LNCaP clone FGC (cell line): Measurements from ENCODE around the gene TMSB10.
"Not testable (repeated sequence)": the region's sequence is repeated elsewhere in the genome, so short reads cannot be mapped to it uniquely, and the experiment has no call there.

Experiments
- DNase-seq: peaks from one replicate; pipeline ENCODE4 v3.0.0-alpha.2; 2011; ENCODE audit warnings: low read depth
- H3K4me3 ChIP-seq: 2 replicates; pipeline ENCODE4 v1.5.1; 2011; ENCODE audit warnings: mild to moderate bottlenecking, low read depth, low read length, control low read depth
- CTCF ChIP-seq: IDR thresholded peaks from 2 replicates; pipeline ENCODE4 v1.5.1; 2012; ENCODE audit warnings: mild to moderate bottlenecking; ENCODE audit not compliant: control insufficient read depth, insufficient read depth; ENCODE audit errors: extremely low read depth

The TMSB10 gene

GRCh38 chr2:84939426-84940087 is 34.1 kb downstream of the TMSB10 start:
- H3K4me3 ChIP-seq, result no peak overlapping the region
- no peak for DNase-seq
- no peak for TF ChIP-seq CTCF

DNA sequence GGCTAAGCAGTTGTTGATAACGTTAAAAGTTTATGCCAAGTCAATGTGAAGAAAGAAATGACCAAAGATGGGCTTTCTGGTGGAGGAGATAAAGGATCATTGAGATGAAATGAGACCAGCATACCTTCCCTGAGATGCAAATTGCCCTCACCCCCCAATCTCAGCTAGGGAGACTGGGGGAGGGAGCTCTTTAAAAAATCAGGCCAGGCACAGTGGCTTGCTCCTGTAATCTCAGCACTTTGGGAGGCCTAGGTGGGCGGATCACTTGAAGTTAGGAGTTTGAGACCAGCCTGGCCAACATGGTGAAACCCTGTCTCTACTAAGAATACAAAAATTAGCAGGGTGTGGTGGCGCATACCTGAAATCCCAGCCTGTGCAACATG is 34.6 kb downstream of the TMSB10 start:
- no peak for TF ChIP-seq CTCF
- H3K4me3 ChIP-seq, result no peak overlapping the region
- no peak for DNase-seq

DNA sequence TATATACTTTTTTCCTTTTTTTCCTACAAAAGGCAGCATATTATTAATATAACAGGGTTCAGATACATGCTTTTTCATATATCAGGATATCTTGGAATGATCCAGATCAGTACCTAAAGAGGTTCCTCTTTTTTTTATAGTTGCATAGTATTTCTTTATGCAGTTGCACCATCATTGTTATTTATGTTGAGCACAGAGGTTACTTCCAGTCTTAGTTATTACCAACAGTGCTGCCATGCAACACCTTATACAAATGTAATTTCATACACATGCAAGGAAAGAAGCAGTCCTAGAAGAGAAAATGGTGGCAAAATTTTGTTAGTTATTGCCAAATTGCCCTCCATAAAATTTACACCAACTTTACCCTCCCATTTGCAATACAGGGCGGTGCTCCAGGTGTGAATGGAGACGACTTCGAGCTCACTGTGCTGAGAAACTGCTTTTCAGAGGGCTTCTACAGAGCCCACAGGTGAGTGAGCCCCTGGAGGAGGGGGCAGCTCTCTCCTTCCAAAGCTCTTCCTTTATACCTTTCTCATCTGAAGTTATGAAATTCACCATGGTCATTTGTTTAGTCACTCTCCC is 35.5 kb downstream of the TMSB10 start:
- no peak for TF ChIP-seq CTCF
- no peak overlapping the region for H3K4me3 ChIP-seq
- DNase-seq, result no peak

DNA sequence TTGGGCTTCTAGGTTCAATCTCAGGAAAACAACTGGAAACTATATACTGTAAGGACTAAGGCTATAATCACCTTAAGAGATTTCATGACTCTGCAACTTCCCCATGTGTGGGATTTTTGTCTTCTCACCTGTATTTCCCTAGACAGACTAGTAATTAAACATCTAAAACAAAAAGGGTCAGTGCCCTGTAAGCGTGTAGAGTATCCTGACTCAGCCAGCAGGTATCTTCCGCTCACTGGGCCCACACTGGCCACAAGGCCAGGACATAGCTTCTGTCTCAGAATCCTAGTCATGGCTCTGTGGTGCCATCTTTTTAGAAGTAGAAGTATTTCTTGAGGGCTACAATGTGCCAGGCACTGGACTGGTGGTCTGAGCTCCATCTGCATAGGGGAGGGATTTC is 36.7 kb downstream of the TMSB10 start:
- H3K4me3 ChIP-seq, result no peak overlapping the region
- no peak for DNase-seq
- TF ChIP-seq CTCF, result no peak

GRCh38 chr2:84942964-84943421 is 37.5 kb downstream of the TMSB10 start:
- no peak overlapping the region for H3K4me3 ChIP-seq
- DNase-seq, result no peak
- TF ChIP-seq CTCF, result no peak

GRCh38 chr2:84944295-84944909 is 38.9 kb downstream of the TMSB10 start:
- no peak for DNase-seq
- no peak overlapping the region for H3K4me3 ChIP-seq
- TF ChIP-seq CTCF, result no peak

- H3K4me3 ChIP-seq, DNase-seq: not testable (repeated sequence)
Measured at GRCh38 chr2:84945838-84946203, 40.4 kb downstream of the TMSB10 start.
